ENCODE data around the gene GIGYF2.

The GIGYF2 gene

DNA sequence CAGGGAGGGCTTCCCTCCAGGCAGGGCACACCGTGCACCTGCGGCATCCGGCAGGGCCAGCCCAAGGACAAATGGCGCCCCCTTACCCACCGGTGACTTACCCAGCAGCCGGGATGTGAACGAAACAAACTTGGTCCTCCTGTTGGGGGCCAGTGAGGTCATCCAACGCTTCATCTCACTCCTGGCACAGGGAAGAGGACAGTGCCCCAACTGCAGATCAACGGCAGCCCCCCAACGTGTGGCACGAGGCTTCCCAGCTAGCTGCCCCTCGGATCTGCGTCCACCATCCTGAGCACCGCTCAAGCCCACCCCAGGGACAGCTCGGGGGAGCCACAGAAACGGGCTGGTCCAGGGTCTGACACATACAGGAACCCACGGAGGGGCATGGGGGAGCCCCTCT is 185.0 kb downstream of the GIGYF2 start:
- DNase-seq (ENCODE audit: low read depth) = no peak

DNA sequence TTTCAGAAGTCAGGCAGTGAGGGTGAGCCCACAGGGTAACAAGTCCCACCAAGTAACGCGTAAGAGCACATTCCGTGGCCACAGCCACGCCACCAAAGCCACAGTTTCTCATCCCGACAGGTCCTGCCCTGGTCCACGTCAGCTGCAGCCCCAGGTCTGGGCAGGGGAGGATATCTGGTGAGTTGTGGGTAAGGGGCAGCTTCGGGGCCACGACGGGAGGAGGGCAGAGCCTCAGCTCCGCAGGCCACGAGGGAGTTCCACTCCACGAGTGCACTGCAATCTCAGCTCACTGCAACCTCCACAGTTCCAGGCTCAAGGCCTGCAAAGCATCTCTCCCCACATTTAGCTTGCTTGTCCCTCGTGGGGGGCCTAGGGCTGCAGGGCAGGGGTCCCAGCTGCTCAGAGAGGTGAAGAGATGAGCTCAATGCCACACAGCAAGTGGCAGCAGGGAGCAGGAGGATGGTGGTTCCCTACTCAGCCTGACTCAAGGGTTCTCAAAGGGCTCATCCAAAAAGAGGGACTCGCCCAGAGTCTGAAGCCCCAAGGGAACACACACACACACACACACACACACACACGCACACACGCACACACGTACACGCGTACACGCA is 185.5 kb downstream of the GIGYF2 start:
- no peak for DNase-seq (ENCODE audit: low read depth)

DNA sequence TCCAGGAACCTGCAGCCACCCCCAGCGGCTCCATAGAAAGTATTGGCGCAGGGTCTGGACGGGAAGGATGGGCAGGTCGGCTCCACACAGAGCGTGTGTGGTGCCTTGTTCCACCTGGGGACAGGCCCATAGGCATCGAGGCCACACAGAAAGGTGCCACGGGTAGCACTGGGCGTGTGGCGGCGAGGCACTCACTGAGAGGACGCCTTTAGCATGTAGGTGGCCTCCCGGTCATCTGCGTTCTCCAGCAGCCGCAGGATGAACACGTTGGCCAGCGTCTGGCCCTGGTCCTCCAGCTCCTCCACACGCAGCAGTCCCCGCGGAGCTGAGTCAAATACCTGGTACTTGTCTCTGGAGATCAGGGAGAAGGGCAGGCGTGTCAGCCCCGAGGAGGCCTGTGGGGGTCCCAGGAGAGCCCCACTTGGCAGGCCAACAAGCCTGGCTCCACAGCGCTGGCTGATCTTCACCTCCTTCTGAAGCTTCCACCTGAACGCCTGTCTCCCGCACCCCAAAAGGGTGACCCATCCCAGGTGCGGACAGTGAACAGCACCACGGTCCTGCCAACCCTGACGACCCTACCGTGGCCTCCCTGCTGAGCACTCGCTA is 186.1 kb downstream of the GIGYF2 start:
- no peak for DNase-seq (ENCODE audit: low read depth)

DNA sequence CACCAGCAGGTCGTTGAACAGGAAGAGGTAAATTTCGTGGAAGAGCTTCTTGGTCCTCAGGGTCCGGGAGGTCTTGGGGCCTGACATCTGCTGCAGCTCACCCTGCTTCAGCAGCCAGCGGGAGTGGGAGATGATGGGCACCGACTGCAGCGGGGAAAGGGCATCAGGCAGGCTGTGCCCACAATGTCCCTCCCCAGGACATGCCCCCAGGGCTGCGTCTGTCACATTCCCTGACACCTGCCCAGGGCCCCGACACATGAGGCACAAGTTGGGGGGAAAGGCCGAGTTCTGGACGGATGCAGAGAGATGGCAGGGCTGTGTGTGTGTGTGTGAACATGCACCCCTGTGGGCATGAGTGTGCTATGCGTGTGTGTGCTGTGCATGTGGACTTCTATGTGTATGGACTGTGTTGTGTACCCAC is 186.9 kb downstream of the GIGYF2 start:
- no peak for DNase-seq (ENCODE audit: low read depth)

DNA sequence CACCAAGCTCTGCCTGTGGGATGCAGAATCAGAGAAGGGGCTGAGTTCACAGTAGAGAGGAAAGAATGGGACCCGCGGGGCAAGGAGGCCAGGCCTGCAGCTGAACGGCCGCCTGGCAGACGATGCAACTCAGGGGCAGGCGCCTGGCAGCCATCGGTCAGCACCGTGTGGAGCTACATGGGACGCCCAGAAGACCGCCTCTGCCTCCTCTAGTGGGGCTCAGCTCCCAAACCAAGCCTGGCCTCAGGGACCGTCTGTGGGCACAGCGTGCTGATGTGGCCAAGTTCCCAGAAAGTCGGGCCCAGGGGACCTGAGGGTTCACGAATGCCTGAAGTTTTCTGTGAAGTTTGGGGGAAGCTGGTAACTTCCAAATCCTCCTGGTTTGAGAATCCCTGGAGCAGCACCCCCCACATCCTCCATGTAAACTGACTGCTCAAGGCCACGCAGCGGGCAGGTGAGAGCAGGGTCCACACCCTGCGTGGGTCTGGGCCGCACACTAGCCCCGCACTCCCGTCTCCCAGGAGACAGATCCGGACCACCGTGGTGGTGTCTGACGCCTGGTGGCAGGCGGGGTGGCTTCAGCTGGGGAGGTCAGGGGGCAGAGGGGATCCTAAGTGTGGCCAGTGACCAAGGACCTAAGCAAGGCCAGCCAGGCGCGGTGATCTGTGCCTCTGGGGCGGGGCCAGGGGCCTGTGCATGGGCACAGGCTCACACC is 187.6 kb downstream of the GIGYF2 start:
- no peak for DNase-seq (ENCODE audit: low read depth)

DNA sequence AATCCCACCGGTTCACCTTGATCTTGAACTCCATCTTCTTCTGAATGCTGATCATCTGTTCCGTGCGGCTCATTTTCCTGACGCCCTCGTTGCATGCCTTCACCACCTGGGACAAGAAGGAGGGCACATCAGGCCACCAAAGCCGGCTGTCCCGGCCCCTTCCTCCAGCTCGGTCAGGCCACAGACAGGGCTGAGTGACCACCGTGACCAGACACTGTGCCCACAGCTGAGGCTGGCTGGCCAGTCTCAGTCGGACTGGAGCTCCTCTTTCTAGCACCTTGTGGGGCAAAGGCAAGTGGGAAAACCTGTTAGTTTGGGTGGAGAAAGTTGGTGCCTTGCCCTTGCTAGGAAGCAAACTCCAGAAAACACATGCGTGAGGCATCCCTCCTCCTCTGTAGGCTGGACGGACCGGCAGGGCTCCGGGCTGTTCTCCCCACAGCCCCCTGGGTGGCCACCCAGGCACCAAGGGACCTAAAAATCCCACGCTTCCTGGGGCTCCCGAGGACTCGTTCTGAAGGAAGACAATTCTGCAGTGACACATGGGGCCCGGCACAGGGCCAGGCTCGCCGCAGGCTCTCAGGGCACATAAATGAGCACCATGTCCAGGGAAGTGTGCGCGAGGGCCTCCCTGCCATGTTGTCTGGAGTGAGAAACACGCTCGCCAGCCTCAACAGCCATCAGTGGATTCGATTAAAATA is 188.3 kb downstream of the GIGYF2 start:
- no peak for DNase-seq (ENCODE audit: low read depth)

DNA sequence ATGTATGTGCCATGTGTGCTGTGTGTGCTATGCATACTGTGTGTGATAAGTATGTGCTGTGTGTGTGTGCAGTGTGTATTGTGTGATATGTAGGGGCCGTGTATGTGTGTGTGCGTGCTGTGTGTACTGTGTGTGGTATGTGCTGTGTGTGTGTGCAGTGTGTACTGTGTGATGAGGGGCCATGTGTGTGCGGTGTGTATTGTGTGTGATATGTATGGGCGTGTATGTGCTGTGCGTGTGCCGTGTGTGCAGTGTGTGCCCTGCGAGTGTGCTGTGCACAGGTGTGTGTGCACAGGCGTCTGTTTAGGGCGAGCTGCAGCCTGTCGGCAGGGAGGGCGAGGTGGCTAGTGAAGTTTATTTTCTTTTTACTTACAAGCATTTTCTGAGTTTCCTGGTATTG is 189.0 kb downstream of the GIGYF2 start:
- DNase-seq (ENCODE audit: low read depth) = no peak

DNA sequence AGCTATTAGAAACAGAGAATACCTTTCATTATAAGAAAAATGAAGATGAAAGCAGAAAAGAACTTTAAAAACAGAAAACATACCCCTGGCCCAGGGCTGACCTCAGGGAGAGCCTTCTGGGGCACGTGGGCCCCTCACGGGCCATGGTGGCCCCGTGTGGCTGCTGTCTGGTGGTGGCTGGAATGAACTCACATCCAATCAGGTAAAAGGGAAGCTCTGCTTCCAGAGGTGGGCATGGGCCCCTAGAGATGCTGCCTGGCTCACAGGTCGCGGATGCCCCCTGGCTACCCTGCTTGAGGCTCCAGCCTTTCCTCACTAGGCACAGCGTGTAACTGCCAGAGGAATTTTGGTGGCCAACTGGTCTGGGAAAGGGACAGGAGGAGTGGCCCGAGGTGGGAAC is 189.5 kb downstream of the GIGYF2 start:
- DNase-seq (ENCODE audit: low read depth) = no peak

DNA sequence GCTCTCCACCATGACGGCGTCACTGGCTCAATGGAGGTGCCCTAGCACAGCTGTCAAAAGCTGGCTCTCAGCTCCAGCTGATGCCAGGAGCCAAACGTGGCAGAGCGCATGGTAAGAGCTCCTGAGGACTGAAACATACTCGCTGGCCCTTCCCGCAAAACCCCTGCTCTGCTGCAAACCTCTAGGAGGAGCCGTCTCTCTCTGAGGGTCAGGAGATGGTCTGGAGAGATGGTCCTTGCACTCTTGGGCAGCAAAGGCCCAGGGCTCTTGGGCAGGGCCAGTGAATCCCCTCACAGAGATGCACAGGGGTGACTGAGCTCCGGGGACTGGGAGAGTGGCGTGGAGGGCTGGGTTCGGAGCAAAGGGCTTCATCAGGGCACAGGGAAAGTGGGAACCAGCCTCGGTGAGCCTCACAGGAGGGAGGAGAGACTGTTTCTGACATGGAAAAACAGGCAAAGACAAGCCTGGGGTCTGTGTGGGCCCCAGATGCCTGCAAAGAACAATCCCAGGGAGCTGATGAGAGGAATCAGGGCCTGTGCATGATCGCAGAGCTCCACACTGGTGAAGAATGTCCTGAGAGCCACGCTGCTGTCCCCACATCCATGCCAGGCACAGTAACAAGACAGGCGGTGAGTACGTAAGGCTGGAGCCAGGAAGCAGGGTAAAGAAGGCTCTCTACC is 190.2 kb downstream of the GIGYF2 start:
- no peak for DNase-seq (ENCODE audit: low read depth)

DNA sequence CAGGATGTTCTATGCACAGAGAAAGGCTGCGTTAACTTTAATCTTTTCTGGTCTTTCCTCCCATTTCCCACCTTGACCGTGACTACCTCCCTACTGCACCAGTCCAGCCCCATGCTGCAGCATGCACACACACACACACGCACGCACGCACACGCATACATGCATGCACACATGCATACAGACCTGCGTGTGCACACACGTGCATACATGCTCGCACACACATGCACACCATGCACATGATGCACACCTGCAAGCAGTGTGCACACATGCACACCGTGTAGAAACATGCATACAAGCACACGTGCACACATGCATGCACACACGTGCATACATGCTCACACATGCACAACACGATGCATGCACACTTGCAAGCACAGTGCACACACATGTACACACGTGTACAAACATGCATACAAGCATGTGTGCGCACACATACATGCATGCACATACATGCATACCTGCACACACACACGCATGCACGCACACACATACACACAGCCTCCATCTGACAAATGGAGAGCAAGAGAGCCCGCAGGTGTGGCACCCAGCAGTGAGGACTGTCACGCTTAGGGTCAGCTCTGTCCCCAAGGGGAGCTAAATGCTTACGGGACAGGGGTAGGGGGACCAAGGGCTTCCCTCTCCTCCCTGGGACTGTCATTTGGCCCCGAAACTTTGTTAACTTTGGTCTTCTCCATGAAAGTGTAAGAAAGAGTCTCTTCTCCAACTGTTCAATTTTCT is 191.1 kb downstream of the GIGYF2 start:
- no peak for DNase-seq (ENCODE audit: low read depth)

DNA sequence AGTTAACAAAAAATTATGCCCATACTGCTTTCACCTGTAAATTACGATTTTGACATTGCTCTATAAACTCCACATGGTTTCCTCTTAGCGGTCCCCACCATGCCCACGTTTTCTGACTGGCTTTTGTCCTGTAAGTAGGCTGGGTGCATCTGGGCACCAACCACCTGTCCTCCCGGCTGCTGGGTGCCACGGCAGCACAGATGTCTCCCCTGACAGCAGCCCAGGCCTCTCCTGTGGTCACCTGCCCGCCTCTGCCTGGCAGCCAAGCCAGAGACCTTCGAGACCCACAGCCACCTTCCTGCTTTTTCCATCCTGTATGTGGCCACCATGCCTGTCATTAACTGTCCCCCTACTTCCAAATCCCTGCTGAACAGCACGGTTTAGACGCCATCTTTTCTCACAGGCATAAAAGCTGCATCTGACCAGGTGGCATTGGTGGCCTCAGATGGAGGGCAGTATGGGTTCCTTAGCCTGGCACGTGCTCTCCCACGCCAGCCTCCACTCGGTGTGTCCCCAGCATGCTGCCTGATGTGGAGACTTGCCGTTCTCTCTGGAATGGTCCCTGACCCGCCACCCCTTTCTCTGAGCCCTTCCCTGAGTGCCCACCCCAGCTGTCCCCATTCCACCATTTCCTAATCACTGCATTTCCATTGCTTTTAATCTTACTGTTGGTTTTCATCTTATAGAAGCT is 191.9 kb downstream of the GIGYF2 start:
- DNase-seq (ENCODE audit: low read depth) = no peak

DNA sequence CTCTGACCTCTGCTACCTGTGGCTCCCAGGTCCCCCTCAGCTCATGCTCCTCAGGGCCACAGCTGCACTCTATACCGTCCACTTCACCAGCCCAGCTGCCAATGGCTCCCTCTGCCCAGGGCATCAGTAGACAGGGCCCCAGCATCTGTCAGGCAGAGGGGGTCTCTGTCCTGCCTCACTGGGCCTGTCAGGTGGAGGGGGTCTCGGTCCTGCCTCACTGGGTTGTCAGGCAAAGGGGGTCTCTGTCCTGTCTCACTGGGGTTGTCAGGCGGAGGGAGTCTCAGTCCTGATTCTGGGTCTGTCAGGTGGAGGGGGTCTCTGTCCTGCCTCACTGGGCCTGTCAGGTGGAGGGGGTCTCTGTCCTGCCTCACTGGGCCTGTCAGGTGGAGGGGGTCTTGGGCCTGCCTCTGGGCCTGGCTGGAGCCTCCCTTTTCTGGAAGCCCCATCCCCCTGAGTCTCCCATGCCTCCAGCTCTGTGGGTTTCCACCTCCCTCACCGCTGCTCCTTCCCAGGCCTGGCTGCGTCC is 192.8 kb downstream of the GIGYF2 start:
- DNase-seq (ENCODE audit: low read depth) = no peak

DNA sequence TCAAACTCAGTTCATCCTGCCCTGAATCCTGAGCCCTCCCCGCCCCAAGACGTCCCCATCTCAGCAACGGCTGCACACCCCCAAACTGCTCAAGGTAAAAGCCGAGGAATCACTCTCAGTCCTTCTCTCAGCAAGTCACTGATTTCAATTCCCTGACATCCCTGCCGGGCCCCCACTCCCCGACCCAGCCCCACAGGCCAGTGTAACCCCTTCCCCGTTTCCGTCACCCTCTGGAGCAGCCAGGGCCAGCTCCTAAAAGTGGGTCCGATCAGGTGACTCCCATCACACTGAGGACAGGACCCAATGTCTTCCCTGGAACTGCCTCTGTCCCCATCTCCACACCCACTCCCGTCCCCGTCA is 193.4 kb downstream of the GIGYF2 start:
- DNase-seq (ENCODE audit: low read depth) = no peak

DNA sequence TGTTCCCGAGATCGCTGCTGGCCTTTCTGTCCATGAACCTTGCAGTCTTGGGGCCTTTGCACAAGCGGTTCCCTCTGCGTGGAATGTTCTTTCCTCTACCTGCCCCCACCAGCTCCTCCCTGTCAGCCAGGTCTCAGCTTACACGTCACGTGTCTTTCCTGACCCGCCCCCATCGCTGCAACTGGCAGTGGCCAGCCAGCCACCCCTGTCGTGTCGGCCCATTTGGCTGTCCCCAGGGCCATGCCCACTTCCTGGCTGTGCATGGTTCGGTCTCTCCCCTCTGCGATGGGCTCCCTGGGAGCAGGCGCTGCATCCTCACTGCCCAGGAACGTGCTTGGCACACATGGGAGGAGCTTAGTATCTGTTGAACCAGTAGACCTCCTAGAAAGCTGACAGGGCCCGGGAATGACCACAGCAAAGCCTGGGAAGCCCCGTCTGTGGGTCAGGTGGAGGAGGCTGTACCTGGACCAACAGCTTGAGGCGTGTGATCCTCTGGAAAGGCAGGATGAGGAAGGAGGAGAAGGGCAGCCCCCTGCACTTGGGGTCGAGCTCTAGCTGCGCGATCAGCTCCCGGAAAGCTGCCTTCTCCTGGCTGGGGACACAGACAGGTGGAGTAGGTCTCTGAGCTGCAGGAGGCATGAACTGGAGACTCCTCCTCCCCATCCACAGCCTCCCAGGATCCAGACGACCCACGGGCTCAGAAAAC is 193.9 kb downstream of the GIGYF2 start:
- DNase-seq (ENCODE audit: low read depth) = no peak

DNA sequence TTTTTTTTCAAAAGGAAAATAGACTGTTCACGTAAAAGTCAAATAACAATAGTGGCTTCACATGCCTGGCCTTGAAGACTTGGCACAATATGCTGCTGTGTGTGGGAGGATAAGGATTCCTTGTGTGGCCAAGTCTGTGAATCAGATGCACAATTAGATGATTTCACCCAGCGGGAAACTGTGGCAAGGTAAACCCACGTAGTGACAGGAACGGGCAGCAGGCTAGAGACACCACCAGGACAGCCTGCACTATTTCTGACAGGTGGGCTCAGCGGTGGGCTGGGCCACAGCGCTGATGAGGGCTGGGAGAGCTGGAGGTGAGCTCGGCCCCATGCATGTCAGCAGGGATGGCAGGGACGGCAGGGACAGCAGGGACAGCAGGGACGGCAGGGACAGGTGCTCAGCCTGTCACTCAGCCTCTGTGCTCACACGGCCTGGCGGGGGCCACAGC is 194.5 kb downstream of the GIGYF2 start:
- DNase-seq (ENCODE audit: low read depth) = no peak

DNA sequence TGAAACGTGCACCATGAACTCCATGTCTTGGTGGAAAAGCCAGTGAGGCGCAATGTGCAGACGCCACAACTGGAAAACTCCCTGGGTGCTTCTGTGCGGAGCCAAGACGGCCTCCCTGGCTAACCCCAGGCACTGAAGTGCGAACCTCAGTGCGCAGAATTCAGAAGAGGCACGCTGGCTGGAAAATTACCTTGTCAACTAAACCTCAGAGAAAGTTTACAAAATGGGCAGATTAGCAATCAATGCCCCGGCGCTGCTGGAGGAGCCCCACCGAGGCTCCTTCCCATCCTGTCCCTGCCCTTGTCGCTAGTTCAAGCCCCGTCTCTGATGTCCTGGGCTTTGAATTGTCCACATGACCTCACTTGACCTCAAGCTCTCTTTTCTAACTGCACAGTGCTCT is 195.1 kb downstream of the GIGYF2 start:
- no peak for DNase-seq (ENCODE audit: low read depth)

DNA sequence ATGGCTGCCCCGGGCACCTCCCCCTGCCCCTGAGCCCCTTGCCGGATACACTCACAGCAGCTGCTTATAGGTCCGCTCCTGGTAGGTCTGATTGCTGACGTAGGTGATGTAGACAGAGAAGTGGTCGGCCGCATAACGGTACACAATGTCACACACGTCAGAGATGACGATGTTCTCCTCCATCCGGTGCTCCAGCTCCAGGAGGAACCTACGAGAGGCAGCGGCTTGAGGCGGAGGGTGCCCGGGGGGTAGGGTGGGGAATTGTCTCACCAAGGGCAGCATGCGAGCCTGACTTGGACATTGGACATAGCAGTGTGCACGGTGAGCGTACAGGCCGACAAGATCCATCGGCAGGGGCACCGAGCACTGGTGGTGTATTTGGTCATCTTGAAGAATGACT is 195.7 kb downstream of the GIGYF2 start:
- DNase-seq (ENCODE audit: low read depth) = no peak

DNA sequence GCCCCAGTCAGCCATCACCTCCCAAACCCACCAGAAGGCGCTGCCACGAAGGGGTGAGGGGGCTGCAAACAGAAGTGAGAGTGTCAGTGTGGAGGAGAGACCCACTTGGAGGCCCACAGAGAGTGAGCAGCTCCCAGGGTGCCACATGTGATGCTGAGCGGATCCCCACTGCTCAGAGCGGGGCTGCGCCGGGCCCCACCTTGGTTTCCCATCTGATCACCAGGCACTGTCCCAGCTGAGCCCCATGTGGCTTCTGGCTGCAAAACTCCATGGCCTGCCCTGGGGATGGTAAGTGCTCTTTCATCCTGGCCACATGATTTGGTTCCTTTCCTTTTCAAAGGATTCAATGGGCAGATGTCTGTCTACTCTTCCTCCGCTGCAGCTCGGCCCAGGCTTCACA is 196.7 kb downstream of the GIGYF2 start:
- DNase-seq (ENCODE audit: low read depth) = no peak

DNA sequence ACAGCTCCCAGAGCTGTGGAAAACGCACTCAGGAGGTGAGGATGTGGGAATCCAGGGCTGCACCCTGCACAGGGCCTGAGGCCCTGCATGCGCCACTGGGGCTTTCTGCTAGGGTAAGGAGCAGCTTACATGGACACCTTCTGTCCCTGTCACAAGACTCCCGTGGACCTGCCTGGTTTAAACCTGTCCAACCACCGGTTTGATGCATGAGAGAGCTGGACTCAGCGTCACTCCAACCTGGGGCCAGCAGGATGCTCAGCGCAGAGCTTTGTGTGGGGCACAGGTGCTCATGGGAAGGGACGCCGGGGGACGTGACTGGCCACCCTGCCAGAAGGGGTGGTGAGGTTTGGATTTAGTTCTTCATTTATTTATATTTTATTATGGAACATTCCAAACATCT is 197.1 kb downstream of the GIGYF2 start:
- no peak for DNase-seq (ENCODE audit: low read depth)

DNA sequence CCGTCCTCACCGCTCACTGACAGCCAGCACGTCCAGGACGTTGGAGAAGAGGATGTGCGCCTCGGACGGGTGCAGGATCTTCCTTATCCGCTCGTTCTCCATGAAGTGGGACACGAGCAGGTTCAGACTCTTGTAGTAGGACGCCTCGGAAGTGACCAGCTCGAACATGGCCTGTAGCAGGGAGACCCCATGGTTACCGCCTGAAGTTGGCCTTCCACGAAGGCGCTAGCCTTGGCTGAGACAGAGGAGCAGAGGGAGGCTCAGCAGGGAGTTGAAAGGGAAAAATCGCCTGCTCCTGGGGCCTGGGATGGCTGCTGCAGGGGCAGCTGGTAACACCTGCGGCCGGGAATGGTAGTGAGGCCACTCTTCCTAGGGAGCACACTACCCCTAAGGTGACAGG is 197.6 kb downstream of the GIGYF2 start:
- DNase-seq (ENCODE audit: low read depth) = no peak
